GM21717 (cell line): ENCODE results near the gene HNRNPUL2.
A peak's percentile ranks its signal among the peaks of the same experiment; 100 is the strongest.
"Not testable (repeated sequence)": the region's sequence is repeated elsewhere in the genome, so short reads cannot be mapped to it uniquely, and the experiment has no call there.

Experiments
- ATAC-seq: cut with Tn5 transposase; IDR thresholded peaks from one replicate; pipeline ENCODE4 v1.9.1; 2021; ENCODE audit warnings: mild to moderate bottlenecking, moderate library complexity; ENCODE audit not compliant: unreplicated experiment

Gene HNRNPUL2

DNA sequence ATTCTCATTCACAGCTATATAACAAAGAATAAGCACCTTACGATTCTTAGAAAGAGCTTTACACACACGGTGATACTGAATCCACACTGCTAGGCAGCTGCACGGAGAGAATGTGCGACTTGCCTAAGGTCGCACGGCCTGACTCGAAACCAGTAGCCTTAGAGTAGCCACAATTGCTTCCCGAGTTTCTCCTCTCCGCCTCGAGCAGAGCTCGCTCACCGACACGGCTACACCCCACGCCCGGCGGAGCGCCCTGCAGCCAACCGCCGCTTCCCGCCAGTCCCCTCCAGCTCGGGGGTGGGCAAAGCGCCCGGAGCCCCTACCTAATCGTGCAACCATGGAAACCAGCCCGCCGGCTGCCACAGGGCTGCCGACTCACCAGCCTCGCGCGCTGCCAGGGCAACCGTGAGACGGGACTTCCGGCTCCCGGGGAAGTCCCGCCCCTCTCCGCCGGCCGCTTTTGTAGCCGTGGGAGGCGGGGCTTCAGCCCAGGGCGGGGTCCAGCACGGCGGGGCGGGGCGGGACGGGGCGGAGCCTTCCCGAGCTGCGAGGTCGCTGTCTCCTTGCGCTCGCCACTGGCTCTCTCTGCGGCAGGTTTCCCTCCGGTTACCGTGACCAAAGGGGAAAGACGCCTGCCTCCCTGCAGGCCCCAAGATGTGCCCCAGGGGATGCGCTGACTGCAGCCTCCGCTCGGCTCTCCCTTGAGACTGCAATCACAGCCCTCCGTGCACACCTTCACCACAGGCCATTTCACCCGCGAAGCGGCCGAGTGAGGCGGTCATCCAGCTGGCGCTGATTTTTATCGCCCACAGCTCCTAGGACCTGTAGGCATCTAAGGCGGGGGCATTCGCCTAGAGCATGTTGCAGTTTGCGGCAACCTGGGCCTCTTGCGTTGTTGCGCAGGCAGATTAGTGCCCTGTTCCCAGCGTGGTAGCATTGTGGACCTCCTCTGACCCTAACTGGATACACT, 21.1 kb downstream of the HNRNPUL2 start:
- peak; percentile 28 for ATAC-seq

- no peak for ATAC-seq
Measured at GRCh38 chr11:62705413-62705812, 21.8 kb downstream of the HNRNPUL2 start.

DNA sequence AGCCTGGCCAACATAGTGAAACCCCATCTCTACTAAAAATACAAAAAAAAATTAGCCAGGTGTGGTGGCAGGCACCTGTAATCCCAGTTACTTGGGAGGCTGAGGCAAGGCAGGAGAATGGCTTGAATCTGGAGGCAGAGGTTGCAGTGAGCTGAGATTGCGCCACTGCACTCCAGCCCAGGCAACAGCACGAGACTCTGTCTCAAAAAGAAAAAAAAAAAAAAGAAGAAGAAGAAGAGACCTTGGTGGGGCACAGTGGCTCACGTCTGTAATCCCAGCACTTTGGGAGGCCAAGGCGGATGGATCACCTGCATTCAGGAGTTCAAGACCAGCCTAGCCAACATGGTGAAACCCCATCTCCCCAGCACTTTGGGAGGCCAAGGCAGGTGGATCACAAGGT, 23.3 kb downstream of the HNRNPUL2 start:
- not testable (repeated sequence) for ATAC-seq

DNA sequence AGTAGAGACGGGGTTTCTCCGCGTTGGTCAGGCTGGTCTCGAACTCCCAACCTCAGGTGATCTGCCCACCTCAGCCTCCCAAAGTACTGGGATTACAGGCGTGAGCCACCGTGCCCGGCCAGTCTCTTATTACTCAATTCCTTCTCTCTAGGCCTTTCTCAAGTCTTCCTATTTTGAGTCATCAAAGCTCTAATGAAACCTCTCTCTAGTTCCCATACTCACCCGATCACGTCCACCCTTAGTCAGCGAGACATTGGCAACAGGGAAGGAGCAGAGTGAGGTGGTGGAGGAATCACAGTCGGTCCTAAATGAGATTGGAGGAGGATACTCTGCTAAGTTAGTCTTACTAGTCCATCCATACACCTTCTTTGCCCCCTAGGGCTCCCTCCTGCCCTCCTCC, 25.0 kb downstream of the HNRNPUL2 start:
- no peak for ATAC-seq

DNA sequence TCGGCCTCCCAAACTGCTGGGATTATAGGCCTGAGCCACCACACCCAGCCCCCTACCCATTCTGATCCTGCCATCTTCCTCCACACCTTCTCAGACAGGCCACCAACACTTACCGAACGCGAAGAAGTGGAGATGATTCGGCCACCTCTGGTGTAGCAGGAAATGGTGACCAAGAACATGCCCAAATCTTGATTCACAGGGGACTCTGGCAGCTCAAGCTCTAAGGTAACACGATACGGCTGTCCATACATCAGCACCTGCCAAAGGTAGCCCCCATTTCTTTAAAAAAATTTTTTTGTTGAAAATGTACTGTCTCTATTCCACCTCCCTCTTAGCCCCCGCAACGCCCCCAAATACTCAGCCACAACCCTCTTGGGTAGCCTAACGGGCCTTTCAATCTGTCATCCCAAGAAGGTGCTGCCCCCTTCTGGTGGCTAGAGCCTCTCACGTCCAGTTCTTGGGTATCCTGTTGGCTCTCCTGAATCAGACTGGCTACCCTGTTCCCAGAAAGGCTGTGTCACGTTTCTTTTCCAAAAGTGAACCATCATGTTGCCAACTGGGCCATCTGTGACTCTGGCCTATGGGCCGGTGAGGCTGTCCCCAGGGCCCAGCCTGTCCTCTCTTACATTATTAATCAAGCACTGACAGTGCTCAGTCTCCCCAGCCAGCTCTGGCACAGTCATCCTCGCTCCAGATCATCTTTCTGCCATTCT, 32.6 kb downstream of the HNRNPUL2 start:
- ATAC-seq, result no peak

- ATAC-seq, result not testable (repeated sequence)
Measured at GRCh38 chr11:62693624-62694023, 33.6 kb downstream of the HNRNPUL2 start.

DNA sequence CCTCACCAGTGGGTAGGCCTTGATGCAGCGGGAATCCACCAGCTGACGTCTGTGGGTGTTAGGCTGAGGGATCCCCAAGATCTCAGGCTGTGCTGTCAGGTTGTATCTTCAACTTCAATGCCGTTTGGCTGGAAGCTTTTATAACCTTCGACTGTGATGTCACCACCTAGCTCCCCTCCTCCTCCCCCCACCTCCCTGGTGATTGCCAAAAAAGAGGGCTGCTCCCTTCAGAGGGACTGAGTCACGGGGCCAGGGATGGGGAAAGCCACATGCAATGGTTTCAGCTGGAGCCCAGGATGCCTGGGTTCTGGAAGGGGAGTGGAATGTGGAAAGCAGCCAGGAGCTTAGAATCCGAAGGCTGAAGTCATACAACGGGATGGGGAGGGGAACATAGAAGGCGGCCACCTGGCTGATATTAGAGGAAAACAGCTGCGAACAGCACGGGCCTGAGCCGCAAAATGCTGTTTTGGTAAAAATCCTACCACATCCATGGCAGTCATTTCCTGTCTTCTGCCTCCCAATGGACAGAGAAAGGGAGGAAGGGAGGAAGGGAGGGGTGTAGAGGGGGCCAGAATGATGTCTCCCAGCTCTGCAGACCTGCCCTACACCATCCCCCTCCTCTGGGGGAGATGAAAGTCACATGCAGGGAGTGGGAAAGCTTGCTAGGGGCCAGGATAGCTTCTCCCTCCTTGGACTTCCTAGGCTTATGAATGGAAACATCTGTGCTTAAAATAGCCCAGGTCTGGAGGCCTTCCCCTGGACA, 37.7 kb downstream of the HNRNPUL2 start, which contains the start of gene LRRN4CL:
Gene LRRN4CL (minus strand): TSS at position 110 of the 763 bp plus-strand sequence. CDS start 1,022 bp downstream, outside the sequence.
- no peak for ATAC-seq

DNA sequence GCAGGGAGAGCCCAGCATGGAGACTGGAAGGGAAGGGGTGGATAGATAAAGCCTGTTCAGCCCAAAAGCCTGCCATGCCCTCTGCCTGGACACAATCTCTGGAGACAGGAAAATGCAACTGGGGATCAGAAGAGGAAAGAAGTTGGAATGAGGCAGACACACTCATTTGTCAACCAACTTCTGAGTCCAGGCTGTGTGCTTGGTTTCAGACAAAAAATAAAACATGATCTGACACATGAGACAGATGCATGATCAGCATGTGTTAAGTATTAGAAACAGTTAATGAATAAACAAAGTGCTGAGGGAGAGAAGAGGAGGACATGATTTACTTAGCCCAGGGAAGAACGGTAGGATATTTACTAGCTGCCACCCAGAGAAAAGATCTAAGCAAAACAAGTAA, 38.8 kb downstream of the HNRNPUL2 start:
- no peak for ATAC-seq

DNA sequence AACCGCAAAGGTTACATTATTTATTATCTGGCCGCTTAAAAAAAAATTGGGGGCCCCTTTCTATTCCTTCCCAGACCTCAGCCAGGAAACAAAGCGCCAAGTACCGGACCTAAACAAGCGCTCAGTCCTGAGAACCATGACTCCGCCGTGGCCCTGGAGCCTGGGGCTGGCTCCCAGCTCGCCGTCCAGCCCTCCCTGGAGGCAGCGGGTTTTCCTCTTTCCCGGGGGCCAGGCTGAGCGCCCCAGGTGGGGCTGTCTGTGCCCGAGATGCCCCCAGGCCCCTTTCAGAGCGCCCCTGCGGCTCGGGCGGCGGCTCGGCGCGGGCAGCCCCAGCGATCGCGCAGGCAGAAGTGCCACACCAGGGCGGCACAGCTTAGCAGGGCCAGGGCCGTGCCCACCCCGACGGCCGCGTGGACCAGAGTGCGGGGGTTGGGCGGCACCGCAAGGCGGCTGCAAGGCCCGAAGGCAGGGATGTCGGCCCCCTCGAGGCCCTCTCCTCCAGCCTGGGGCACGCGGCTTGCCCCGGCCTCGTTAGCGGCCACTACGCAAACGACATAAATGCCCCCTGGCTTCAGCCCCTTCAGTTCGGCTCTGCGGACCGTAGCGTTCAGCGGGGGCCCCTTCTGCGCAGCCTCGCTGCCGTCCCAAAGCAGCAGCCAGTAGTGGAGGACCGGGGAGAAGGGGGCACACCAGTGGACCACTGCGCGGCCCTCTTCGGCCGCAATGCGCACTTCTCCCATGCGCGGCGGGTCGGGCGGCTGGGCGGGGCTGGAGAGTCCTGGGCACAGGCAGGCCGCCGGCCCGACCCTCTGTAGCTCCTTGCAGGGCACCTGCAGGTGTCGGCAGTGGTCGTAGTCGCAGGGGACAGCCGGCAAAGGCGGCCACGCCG, 39.5 kb downstream of the HNRNPUL2 start:
- no peak for ATAC-seq

- no peak for ATAC-seq
Measured at GRCh38 chr11:62682518-62682917, 44.7 kb downstream of the HNRNPUL2 start.

DNA sequence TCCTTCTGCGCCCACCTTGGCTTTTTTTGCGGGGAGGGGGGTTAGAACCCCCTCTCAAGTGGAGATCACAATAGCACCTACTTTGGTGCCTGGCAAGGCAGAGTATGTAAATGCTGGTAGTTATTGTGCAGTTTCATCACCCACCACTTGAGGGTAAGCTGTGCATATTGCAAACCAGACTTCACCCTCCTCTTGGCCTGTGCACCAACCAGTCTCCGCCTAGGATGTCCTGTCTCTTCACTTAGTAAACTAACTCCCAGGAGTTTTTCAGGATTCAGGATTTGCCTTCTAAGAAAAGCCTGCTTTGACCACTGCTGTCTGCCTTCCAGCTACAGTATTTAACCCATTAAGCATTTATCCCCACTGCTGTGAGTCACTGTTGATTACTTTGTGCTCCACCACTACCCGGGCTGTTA, 46.4 kb downstream of the HNRNPUL2 start:
- ATAC-seq, result no peak

- peak; percentile 54 for ATAC-seq
Measured at GRCh38 chr11:62678770-62679696, 48.2 kb downstream of the HNRNPUL2 start, which contains the start of gene UBXN1. Gene UBXN1 (minus strand): TSS chr11:62679073. CDS start chr11:62678923, 150 bp downstream.

- ATAC-seq, result peak; percentile 11
Measured at GRCh38 chr11:62678433-62678769, 48.9 kb downstream of the HNRNPUL2 start.

DNA sequence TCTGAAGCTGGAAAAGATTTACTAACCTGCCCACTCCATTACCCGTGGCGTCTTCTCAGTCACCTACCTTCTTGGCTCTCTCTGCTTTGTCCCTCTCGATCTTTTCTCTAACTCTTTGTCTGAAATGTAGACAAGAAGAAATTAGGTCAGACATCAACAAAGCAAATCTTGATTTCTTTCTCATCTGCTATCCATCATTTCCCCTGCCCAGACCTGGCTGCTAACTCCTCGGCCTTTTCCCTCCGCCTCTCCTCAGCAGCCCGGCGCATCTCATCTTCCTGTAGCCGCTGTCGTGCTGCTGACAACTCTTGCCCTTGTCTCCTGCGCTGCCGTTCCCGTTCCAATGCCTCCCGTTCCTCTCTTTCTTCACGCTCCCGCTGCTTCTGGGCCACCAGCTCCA, 49.5 kb downstream of the HNRNPUL2 start:
- ATAC-seq, result no peak

GRCh38 chr11:62677156-62677555, 50.1 kb downstream of the HNRNPUL2 start:
- no peak for ATAC-seq

DNA sequence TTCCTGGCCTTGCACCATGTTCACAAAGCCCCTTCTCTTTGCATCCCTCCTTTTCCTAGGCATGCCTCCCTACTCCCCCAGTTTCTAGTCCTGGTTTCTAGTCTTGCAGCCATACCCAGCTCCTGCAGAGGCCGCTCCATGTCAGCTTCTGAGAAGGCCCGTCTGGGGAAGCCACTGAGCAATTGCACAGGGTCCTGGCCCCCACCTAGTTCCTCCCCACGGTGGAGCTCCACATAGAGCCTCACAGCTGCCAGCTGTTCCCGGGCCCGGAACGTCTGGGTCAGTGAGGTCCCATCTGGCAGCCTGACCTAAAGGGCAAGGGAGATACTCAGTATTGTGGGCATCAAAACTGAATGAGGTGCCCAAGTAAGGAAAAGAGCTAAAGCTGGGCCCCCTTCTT, 50.6 kb downstream of the HNRNPUL2 start:
- ATAC-seq, result no peak

GRCh38 chr11:62675415-62675814, 51.8 kb downstream of the HNRNPUL2 start:
- ATAC-seq, result not testable (repeated sequence)

DNA sequence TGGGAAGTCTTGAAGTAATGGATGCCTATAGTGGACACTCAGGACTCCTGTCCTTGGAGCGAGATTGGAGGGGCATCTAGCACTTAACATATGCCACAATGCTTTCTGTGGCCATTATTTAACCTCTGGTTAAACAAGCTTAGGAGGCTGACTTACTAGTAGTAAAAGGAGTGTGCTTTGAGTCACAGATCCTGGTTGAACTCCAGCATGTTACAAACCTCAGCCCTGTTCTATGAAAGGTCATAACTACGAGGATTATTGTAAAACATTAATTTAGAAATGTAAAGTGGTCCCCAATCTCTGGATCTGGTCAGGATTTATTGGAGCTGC, 54.1 kb downstream of the HNRNPUL2 start:
- ATAC-seq, result no peak
